HL-60 (cell line): ENCODE results near the gene ACOX3.

ENCODE experiments used
- DNase-seq, 2 experiments: peaks; one replicate each; pipeline ENCODE4 v3.0.0-alpha.2; 2010 to 2020; ENCODE audit warnings: low read depth in 1 of 2, low spot score in 1 of 2
- H3K27ac ChIP-seq: fragments of 250-450 bp; sonication (Bioruptor Pico); replicated peaks from 2 replicates; pipeline ENCODE4 v1.5.1; 2020; ENCODE audit warnings: mild to moderate bottlenecking, moderate library complexity
- H3K27me3 ChIP-seq: fragments of 250-450 bp; sonication (Bioruptor Pico); 2 replicates; pipeline ENCODE4 v1.5.1; 2021; ENCODE audit warnings: mild to moderate bottlenecking, moderate library complexity; ENCODE audit not compliant: insufficient read depth, poor library complexity, severe bottlenecking
- H3K4me3 ChIP-seq: replicated peaks from 2 replicates; pipeline ENCODE4 v1.5.1; 2011; ENCODE audit warnings: mild to moderate bottlenecking, control low read depth, low read length; ENCODE audit not compliant: insufficient read depth
- GABPA ChIP-seq: IDR thresholded peaks from 2 replicates; pipeline ENCODE4 v1.6.1; 2012; ENCODE audit warnings: low read depth
- POLR2AphosphoS5 ChIP-seq: IDR thresholded peaks from 2 replicates; pipeline ENCODE4 v1.6.1; 2012; ENCODE audit warnings: low read depth
- SPI1 ChIP-seq: IDR thresholded peaks from 2 replicates; pipeline ENCODE4 v1.6.1; 2012; ENCODE audit warnings: low read depth, mild to moderate bottlenecking, borderline replicate concordance
- TF ChIP-seq, protein P1 (sequence below): IDR thresholded peaks from 2 replicates; pipeline ENCODE4 v1.6.1; 2012; ENCODE audit warnings: low read depth; ENCODE audit not compliant: insufficient replicate concordance
- TF ChIP-seq, protein P2 (sequence below): IDR thresholded peaks from one replicate; pipeline ENCODE4 v1.5.1; 2011; ENCODE audit warnings: low read length, control low read depth, inconsistent platforms; ENCODE audit not compliant: insufficient read depth

The ACOX3 gene

DNA sequence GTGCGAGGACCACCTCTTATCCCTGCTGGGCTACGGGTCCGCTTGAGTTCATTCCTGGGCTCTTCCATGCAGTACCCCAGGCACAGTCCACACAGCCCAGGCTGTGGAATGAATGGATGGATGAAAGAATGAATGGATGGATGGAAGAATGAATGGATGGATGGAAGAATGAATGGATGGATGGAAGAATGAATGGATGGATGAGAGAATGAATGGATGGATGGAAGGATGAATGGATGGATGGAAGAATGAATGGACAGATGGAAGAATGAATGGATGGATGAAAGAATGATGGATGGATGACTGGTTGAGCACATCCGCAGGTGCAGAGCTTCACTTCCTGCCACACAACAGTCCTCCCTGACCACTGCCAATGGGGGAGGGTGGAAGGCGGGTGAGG is 28.2 kb downstream of the ACOX3 start:
- no peak overlapping the region for H3K4me3 ChIP-seq
- DNase-seq = no peak
- TF ChIP-seq POLR2AphosphoS5 (no peak), SPI1 (no peak)
- TF ChIP-seq, protein P1, sequence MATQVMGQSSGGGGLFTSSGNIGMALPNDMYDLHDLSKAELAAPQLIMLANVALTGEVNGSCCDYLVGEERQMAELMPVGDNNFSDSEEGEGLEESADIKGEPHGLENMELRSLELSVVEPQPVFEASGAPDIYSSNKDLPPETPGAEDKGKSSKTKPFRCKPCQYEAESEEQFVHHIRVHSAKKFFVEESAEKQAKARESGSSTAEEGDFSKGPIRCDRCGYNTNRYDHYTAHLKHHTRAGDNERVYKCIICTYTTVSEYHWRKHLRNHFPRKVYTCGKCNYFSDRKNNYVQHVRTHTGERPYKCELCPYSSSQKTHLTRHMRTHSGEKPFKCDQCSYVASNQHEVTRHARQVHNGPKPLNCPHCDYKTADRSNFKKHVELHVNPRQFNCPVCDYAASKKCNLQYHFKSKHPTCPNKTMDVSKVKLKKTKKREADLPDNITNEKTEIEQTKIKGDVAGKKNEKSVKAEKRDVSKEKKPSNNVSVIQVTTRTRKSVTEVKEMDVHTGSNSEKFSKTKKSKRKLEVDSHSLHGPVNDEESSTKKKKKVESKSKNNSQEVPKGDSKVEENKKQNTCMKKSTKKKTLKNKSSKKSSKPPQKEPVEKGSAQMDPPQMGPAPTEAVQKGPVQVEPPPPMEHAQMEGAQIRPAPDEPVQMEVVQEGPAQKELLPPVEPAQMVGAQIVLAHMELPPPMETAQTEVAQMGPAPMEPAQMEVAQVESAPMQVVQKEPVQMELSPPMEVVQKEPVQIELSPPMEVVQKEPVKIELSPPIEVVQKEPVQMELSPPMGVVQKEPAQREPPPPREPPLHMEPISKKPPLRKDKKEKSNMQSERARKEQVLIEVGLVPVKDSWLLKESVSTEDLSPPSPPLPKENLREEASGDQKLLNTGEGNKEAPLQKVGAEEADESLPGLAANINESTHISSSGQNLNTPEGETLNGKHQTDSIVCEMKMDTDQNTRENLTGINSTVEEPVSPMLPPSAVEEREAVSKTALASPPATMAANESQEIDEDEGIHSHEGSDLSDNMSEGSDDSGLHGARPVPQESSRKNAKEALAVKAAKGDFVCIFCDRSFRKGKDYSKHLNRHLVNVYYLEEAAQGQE = no peak
- no peak overlapping the region for H3K27ac ChIP-seq
- H3K27me3 ChIP-seq = no peaks in the 10 kb centered on the region

DNA sequence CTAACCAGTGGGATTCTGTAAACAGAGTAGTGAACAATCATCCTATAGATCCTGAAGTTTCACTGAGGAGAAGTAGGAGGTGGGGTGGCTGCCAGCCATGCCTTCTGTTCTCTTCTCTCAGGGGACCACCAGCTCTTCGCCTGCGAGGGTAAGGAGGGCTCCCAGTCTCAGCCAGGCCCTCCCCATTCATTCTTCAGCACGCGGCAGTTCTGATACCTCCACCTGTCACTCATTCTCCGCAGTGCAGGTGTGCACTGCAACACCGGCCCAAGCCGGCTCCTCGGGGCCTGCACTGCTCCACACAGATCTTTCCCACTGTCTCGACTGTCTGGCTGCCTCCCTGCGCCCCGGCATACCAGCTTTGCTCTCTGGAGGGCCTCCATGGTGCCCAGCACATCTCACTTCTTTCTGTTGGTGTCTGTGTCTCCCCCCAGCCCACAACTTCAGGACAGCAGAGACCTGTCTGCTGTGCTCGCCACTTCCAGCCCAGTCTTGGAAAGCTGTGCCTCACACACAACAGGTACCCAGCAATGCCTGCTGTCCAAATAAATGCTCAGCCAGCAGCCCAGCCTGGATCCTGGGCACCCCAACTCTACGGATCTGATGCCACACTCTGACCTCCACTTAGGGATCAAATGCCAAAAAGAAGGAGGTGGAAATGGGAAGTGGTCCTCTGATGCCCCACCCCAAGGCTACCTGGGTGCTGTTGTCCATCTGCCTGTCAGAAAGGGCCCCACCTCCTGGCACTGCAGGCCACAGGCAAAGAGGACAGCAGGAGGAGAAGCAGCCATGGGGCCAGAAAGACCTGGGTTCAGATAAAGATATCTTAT is 29.0 kb downstream of the ACOX3 start:
- TF ChIP-seq POLR2AphosphoS5 (no peak), GABPA (no peak), SPI1 (no peak)
- TF ChIP-seq, protein P1 = no peak
- TF ChIP-seq, protein P2, sequence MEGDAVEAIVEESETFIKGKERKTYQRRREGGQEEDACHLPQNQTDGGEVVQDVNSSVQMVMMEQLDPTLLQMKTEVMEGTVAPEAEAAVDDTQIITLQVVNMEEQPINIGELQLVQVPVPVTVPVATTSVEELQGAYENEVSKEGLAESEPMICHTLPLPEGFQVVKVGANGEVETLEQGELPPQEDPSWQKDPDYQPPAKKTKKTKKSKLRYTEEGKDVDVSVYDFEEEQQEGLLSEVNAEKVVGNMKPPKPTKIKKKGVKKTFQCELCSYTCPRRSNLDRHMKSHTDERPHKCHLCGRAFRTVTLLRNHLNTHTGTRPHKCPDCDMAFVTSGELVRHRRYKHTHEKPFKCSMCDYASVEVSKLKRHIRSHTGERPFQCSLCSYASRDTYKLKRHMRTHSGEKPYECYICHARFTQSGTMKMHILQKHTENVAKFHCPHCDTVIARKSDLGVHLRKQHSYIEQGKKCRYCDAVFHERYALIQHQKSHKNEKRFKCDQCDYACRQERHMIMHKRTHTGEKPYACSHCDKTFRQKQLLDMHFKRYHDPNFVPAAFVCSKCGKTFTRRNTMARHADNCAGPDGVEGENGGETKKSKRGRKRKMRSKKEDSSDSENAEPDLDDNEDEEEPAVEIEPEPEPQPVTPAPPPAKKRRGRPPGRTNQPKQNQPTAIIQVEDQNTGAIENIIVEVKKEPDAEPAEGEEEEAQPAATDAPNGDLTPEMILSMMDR = no peak

DNA sequence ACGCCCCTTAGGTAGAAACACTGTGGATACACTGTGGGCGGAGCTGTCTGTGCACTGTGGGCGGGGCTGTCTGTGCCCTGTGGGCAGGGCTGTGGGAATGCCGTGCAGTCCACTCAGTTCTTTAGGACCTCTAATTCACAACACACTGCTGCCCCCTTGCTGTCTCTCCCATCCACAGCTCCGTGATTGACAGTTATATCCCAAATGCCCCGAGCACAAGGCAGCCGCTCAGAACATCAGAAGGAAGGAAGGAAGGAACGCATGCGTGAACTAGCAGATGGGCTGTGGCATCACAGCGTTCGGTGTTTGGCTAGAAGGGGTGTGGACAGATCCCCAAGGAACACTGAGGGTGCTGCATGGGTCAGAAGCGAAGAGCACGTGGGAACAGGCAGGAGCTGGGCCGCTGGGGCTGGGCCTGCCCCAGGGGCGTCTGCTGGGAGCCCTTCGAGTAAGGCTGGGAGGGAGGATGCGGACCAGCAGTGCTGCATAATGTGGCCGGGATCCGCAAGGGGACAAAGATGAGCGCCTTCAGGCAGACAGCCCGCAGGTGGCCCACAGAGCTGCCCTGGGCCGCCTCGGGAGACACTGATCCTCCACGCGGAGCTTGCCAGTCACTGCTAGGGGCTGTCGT is 29.8 kb downstream of the ACOX3 start:
- no peaks in the 10 kb centered on the region for H3K27me3 ChIP-seq
- no peak overlapping the region for H3K27ac ChIP-seq
- no peak for TF ChIP-seq SPI1
- TF ChIP-seq, protein P1 = no peak
- TF ChIP-seq GABPA = no peak
- no peak for TF ChIP-seq POLR2AphosphoS5
- peak in 1 of 2 experiments; percentile 22 for DNase-seq
- H3K4me3 ChIP-seq = no peak overlapping the region

More for the DNA sequence above, 29.0 kb downstream of the ACOX3 start:
- Histone ChIP-seq H3K4me3 (no peak overlapping the region), H3K27me3 (no peaks in the 10 kb centered on the region), H3K27ac (no peak overlapping the region)
- DNase-seq = no peak
